SKM-1 (cell line): ENCODE data around the gene TLE5.
"Not testable (repeated sequence)": the region's sequence is repeated elsewhere in the genome, so short reads cannot be mapped to it uniquely, and the experiment has no call there.

Experiments used
- DNase-seq: peaks from one replicate; lab custom pipeline; 2025; ENCODE audit not compliant: unreplicated experiment; lab: John Stamatoyannopoulos, UW

Gene TLE5

GRCh38 chr19:3061182-3062161 lies 823 bp downstream of the TLE5 start:
- DNase-seq = no peak

GRCh38 chr19:3060857-3061181 lies 1.5 kb downstream of the TLE5 start:
- DNase-seq = no peak

GRCh38 chr19:3059653-3060052 lies 2.6 kb downstream of the TLE5 start:
- no peak for DNase-seq

- no peak for DNase-seq
These were observed 3.4 kb downstream of the TLE5 start for GRCh38 chr19:3058821-3059314.

GRCh38 chr19:3058009-3058820 lies 4.1 kb downstream of the TLE5 start:
- DNase-seq = no peak

GRCh38 chr19:3057275-3057714 lies 5.0 kb downstream of the TLE5 start:
- no peak for DNase-seq

GRCh38 chr19:3056417-3057088 lies 5.7 kb downstream of the TLE5 start:
- no peak for DNase-seq

GRCh38 chr19:3055741-3056416 lies 6.4 kb downstream of the TLE5 start:
- DNase-seq = no peak

- no peak for DNase-seq
These were observed 7.1 kb downstream of the TLE5 start for GRCh38 chr19:3054972-3055740.

- DNase-seq = no peak
These were observed 7.9 kb downstream of the TLE5 start for GRCh38 chr19:3054265-3054971.

GRCh38 chr19:3053780-3054179 lies 8.5 kb downstream of the TLE5 start:
- no peak for DNase-seq

GRCh38 chr19:3053218-3053621 lies 9.1 kb downstream of the TLE5 start:
- DNase-seq = no peak

- not testable (repeated sequence) for DNase-seq
These were observed 12.3 kb downstream of the TLE5 start for GRCh38 chr19:3050016-3050415.

- no peak for DNase-seq
These were observed 13.2 kb downstream of the TLE5 start for GRCh38 chr19:3049089-3049488.

GRCh38 chr19:3048190-3048533 lies 14.1 kb downstream of the TLE5 start:
- DNase-seq = no peak

- DNase-seq = no peak
These were observed 14.7 kb downstream of the TLE5 start for GRCh38 chr19:3047496-3048189.

GRCh38 chr19:3046698-3047495 lies 15.4 kb downstream of the TLE5 start:
- no peak for DNase-seq
